Cardiac muscle cell (in vitro differentiated cells and primary cell): Measurements from ENCODE around the gene COL6A5. TPM values are rescaled to one million over a fixed set of nuclear protein-coding genes. Genes with fewer than 3 reads are reported as not detected.

Source experiments
- DNase-seq, 2 donors: peaks; one replicate each; pipeline versions ENCODE4 v3.0.0 to v3.0.0-alpha.2; 2010 to 2017; ENCODE audit warnings: low read depth in 1 of 2, low spot score in 1 of 2
- H3K27ac ChIP-seq: fragments of 200-600 bp; sonication (generic); 2 replicates; pipeline ENCODE4 v1.5.1; 2016
- H3K27me3 ChIP-seq: fragments of 200-600 bp; sonication (generic); 2 replicates; pipeline ENCODE4 v1.6.0; 2016; ENCODE audit warnings: control low read depth
- H3K36me3 ChIP-seq: fragments of 200-600 bp; sonication (generic); 2 replicates; pipeline ENCODE4 v1.5.1; 2016; ENCODE audit warnings: control low read depth
- H3K4me1 ChIP-seq: fragments of 200-600 bp; sonication (generic); 2 replicates; pipeline ENCODE4 v1.8.1; 2017; ENCODE audit warnings: low read depth, mild to moderate bottlenecking, mixed run types
- H3K4me3 ChIP-seq: fragments of 200-600 bp; sonication (generic); 2 replicates; pipeline ENCODE4 v1.5.1; 2016; ENCODE audit warnings: mild to moderate bottlenecking
- H3K9me3 ChIP-seq: fragments of 200-600 bp; sonication (generic); 2 replicates; pipeline ENCODE4 v1.5.1; 2017; ENCODE audit warnings: low read depth, mild to moderate bottlenecking, control low read depth
- CTCF ChIP-seq: IDR thresholded peaks from 2 replicates; pipeline ENCODE4 v1.5.1; 2012; ENCODE audit warnings: low read depth, mild to moderate bottlenecking, low read length
- polyA plus RNA-seq: library from polyadenylated mRNA; unstranded; fragments of >200 nt; fragmentation: Nextera tagmentation; extraction: Ambion mirVana; gene quantifications from 2 replicates; pipeline ENCODE4 v1.2.1, GENCODE V29; 2016
- total RNA-seq: library from RNA; depleted of rRNA; stranded (reverse); fragments of >200 nt; gene quantifications from 2 replicates; pipeline ENCODE4 v1.2.3, GENCODE V29; 2016

The COL6A5 gene
- total and polyA plus RNA-seq, 2 experiments from 2014 or later = not detected

- H3K27ac ChIP-seq = no peak overlapping the region
- peaks cover 97% of the 10 kb centered on the region for H3K27me3 ChIP-seq
- no peaks in the 10 kb centered on the region for H3K36me3 ChIP-seq
- no peaks in the 10 kb centered on the region for H3K9me3 ChIP-seq
- H3K4me3 ChIP-seq = no peak overlapping the region
- TF ChIP-seq CTCF = no peak
- no peak for DNase-seq
- H3K4me1 ChIP-seq = no peaks in the 10 kb centered on the region
These were observed 184.2 kb downstream of the COL6A5 start for GRCh38 chr3:130529486-130530215.

GRCh38 chr3:130533247-130533646 lies 187.8 kb downstream of the COL6A5 start:
- H3K27me3 ChIP-seq = peaks cover 86% of the 10 kb centered on the region
- H3K4me1 ChIP-seq = no peaks in the 10 kb centered on the region
- TF ChIP-seq CTCF = no peak

More at GRCh38 chr3:130533247-130533646, 187.8 kb downstream of the COL6A5 start:
- no peak overlapping the region for H3K27ac ChIP-seq
- no peak for DNase-seq
- H3K36me3 ChIP-seq = no peaks in the 10 kb centered on the region
- H3K4me3 ChIP-seq = no peak overlapping the region
- H3K9me3 ChIP-seq = no peaks in the 10 kb centered on the region

Other genes with a start within 250 kb of the COL6A5 start
- 0.60 and 1.1 TPM in 2 replicates for gene COL6A6, start 171.5 kb downstream of the COL6A5 start, total RNA-seq
- 0.15 and 0.41 TPM in 2 replicates for gene COL6A6, start 171.5 kb downstream of the COL6A5 start, polyA plus RNA-seq